ENCODE measurements around the gene CTF1. TPM values are rescaled to one million over a fixed set of nuclear protein-coding genes. Genes with fewer than 3 reads are reported as not detected.

The CTF1 gene
- total RNA-seq, 1 experiment from 2014 or later = 1.4 TPM

- TF ChIP-seq STAT6 (CRISPR knock-in tag; conservative IDR thresholded peaks at IDR 0.05; ENCODE audit: low read depth) (no peak), SP1 (CRISPR knock-in tag; conservative IDR thresholded peaks at IDR 0.05) (no peak), NR2C2 (CRISPR knock-in tag; IDR thresholded peaks at IDR 0.05) (no peak), ATF6 (CRISPR knock-in tag; IDR thresholded peaks at IDR 0.05) (no peak), IRF2 (CRISPR knock-in tag; IDR thresholded peaks at IDR 0.05; ENCODE audit: borderline replicate concordance, low read depth) (no peak), USF1 (CRISPR knock-in tag; IDR thresholded peaks at IDR 0.05) (no peak), ZNF671 (CRISPR knock-in tag; IDR thresholded peaks at IDR 0.05) (no peak), AFF4 (CRISPR knock-in tag; IDR thresholded peaks at IDR 0.05; ENCODE audit: borderline replicate concordance) (no peak), JAZF1 (CRISPR knock-in tag; IDR thresholded peaks at IDR 0.05) (no peak), PRRX2 (CRISPR knock-in tag; IDR thresholded peaks at IDR 0.05) (no peak), NFATC4 (CRISPR knock-in tag; IDR thresholded peaks at IDR 0.05) (no peak), GTF2I (CRISPR knock-in tag; conservative IDR thresholded peaks at IDR 0.05) (no peak)
These were observed 33.8 kb downstream of the CTF1 start (continued) for GRCh38 chr16:30930160-30930571.

GRCh38 chr16:30931068-30931650 is 34.7 kb downstream of the CTF1 start:
- Mint-ChIP-seq H3K4me3 (no peak overlapping the region), H3K36me3 (peaks cover 37% of the 10 kb centered on the region), H3K4me1 (peaks cover 11% of the 10 kb centered on the region), H3K27ac (no peak overlapping the region), H3K27me3 (ENCODE audit: low read depth) (no peaks in the 10 kb centered on the region), H3K9me3 (no peaks in the 10 kb centered on the region)
- DNase-seq (ENCODE audit: low spot score) (no peak), ATAC-seq (no peak)
- POLR2A ChIA-PET = no interaction called here
- CTCF ChIA-PET = interaction anchor here (1.1 to 3.0 kb wide), 2 partner anchors 11 to 86 kb away, joined by 3 to 13 read pairs; no protein-coding TSS in a partner anchor
- no peak for TF ChIP-seq ZNF532 (CRISPR knock-in tag; IDR thresholded peaks at IDR 0.05; ENCODE audit: borderline replicate concordance)
- TF ChIP-seq ZNF219 (CRISPR knock-in tag; IDR thresholded peaks at IDR 0.05; ENCODE audit: borderline replicate concordance) = no peak
- TF ChIP-seq NR2C2 (CRISPR knock-in tag; IDR thresholded peaks at IDR 0.05) = no peak
- TF ChIP-seq IRF2 (CRISPR knock-in tag; IDR thresholded peaks at IDR 0.05; ENCODE audit: borderline replicate concordance, low read depth) = no peak
- TF ChIP-seq ZNF317 (CRISPR knock-in tag; IDR thresholded peaks at IDR 0.05; ENCODE audit: borderline replicate concordance, low read depth) = no peak
- TF ChIP-seq TEAD1 (CRISPR knock-in tag; IDR thresholded peaks at IDR 0.05) = no peak
- no peak for TF ChIP-seq MXD4 (CRISPR knock-in tag; IDR thresholded peaks at IDR 0.05; ENCODE audit: borderline replicate concordance)
- TF ChIP-seq ZNF671 (CRISPR knock-in tag; IDR thresholded peaks at IDR 0.05) = no peak
- no peak for TF ChIP-seq ZNF425 (CRISPR knock-in tag; conservative IDR thresholded peaks at IDR 0.05)
- TF ChIP-seq JAZF1 (CRISPR knock-in tag; IDR thresholded peaks at IDR 0.05) = no peak
- TF ChIP-seq ZNF263 (CRISPR knock-in tag; IDR thresholded peaks at IDR 0.05; ENCODE audit: low read depth) = no peak
- TF ChIP-seq NFE2L1 (CRISPR knock-in tag; IDR thresholded peaks at IDR 0.05) = no peak
- TF ChIP-seq GTF2I (CRISPR knock-in tag; conservative IDR thresholded peaks at IDR 0.05) = no peak
